Glomerular visceral epithelial cell (primary cell): Measurements from ENCODE around the gene ANKLE1.
"Not testable (repeated sequence)": the region's sequence is repeated elsewhere in the genome, so short reads cannot be mapped to it uniquely, and the experiment has no call there.

Source experiments
- DNase-seq: peaks from one replicate; pipeline ENCODE4 v3.0.0-alpha.2; 2016; ENCODE audit errors: extremely low spot score

The ANKLE1 gene

DNA sequence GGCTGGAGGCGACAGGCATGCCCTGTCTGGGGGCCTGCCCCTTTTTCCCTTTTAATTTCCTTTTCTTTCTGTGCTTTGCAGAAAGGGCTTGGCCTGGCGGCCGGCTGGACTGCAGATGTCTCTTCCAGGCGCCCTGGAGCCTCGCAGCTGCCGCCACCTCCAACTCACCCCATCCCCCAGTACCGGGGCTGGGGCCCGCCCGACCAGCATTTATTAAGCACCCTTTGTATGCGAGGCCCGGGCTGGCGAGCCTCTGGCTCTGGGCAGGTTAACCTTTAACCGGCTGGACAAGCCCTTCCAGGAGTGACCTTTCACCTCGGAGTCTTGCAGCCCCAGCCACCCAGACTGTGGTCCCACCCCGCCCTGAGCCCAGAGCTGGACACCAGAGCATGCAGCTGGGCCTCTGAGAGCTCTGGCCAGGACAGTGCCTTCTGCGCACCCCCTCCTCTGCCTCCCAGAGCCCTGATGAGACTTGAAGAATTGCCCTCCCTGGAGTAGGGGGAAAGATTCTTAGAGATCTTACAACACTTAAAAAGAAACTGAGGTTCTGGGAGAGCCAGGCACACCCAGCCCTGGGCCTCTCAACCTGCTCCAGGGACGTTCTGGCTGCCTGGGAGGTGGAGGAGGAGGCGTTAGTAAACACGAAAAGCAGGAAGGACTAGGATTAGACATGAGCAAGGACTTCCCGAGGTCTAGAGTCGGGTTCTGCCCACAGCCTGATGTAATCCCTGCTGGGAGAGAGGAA, 34.8 kb upstream of the ANKLE1 start:
- DNase-seq = no peak

- no peak for DNase-seq
Observed at GRCh38 chr19:17248011-17248776, 33.5 kb upstream of the ANKLE1 start.

DNA sequence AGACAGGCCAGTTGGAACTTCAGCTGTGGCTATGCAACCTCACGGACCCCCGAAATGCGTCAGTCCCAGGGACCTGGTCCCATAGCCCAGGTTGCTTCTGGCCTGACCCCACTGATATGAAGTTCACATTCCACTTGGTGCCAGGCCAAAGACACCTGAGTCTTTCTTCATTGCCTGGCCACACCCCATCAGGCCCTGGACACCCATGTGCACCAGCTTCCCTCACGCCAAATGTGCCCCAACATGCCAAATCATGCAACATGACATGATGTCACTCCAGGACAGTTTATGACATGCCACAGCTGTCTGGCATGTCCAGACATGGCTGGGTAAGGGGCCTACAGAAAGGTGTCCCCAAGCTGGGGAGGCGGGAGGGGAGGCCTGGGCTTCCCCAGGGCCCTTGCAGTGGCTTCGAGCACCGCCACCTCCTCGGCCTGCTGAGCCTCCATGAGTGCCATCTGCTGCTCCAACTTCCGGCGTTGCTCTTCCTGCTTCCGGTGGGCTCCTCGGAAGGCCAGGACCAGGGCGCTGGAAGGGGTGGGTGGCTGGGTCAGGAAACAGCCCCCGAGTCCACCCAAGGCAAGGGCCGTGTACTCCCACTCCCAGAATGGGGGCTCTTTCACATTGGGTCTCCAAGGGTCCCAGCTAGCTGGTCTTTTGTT, 31.7 kb upstream of the ANKLE1 start:
- DNase-seq = no peak

DNA sequence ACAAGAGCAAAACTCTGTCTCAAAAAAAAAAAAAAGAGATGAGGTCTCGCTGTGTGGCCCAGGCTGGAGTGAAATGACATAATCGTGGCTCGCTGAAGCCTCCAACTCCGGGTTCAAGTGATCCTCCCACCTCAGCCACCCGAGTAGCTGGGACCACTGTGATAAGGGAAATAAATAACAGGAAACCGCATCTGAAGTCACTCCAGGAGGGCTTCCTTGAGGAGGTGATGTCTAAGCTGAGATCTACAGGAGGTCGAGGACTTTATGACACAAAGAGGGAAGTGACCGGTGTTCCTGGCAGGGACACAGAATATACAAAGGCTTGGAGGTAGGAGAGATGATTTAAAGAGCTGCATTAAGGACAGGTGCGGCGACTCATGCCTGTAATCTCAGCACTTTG, 27.1 kb upstream of the ANKLE1 start:
- no peak for DNase-seq

DNA sequence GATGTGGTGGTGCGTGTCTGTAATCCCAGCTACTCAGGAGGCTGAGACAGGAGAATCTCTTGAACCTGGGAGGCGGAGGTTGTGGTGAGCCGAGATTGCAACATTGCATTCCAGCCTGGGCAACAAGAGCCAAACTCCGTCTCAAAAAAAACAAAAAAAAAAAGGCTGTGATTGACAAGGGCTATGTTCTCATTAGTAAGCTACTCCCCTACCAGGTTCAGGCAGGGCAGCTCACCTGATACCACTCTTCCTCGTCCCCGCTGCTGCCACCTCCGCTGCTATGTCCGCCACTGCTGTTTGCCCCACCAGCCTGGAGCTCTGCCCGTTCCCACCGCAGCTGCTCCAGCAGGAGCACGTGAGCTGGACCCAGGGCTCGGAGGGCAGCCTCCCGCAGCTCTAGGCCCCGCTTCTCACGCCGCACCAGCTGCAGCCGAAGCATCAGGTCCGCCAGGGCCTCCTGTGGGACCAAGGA, 26.5 kb upstream of the ANKLE1 start:
- DNase-seq = no peak

GRCh38 chr19:17256130-17256529, 25.6 kb upstream of the ANKLE1 start:
- no peak for DNase-seq

DNA sequence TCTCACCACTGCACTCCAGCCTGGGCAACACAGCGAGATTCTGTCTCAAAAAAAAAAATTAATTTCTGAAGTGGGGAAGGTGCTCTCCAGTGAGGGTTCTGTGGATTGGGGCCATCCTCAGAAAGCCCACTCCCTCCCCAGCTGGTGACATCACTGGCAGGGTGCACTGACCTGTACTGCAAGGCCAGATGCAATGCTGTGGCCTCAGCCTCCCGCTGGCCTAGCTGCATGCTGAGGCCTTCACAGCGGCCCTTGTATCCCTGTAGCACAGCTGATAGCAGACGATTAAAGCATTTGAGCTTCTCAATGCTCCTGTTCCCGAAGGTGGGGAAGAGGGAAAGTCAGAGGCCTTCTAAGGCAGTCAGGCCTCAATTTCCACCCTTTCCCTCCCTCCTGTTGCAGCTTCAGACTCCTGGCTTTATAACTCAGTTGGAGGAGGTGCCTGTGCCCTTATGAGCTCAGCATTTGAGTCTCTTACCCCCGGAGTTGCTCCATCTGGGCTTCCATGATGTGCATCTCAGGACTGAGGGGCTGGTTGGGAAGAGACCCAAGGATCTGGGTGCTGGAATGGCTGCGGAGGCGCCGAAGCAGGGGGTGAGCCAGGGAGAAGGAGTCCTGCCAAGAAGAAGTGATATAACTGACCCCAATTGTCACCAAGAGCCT, 22.5 kb upstream of the ANKLE1 start:
- DNase-seq = no peak

- no peak for DNase-seq
Observed at GRCh38 chr19:17259934-17260333, 21.8 kb upstream of the ANKLE1 start.

DNA sequence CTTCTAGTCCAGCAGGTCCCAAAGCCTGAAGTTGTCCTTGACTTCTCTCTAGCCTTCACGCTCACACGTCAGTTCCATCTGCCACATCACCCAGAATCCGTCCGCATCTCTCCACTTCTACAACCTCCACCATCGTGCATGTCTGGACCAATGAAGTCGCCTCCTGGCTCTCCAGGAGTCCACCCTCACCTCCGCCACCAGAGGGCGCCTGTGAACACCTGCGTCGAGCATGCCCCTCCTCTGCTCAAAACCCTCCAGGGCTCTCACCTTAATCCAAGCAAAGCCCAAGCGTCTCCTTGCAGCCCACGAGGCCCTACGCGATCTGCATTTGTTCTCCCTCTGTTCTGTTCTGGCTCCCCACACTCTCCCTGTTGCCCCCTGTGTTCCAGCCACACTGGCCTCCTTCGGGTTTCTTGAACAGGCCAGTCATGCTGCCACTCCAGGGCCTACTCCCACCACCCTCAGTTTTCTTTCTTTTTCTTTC, 20.8 kb upstream of the ANKLE1 start:
- DNase-seq = peak; percentile 82

DNA sequence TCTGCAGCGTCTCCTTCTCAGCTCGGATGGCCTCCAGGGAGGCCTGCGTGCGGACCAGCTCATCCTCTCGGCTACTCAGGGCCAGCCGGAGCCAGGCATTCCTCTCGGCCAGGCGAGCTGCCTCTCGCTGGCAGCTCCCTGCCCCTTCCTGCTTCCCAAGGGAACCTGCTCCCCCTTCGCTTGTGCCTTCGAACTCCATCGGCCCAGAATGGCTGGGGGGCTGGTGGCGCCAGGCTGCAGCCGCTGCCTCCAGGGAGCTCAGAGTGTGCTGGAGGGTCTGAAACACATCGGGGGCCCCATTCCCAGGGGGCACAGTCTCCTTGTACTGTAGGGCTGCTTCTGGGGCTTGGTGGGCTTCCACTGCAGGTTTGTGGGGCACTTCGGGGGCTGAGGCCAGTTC, 19.1 kb upstream of the ANKLE1 start:
- DNase-seq = no peak

DNA sequence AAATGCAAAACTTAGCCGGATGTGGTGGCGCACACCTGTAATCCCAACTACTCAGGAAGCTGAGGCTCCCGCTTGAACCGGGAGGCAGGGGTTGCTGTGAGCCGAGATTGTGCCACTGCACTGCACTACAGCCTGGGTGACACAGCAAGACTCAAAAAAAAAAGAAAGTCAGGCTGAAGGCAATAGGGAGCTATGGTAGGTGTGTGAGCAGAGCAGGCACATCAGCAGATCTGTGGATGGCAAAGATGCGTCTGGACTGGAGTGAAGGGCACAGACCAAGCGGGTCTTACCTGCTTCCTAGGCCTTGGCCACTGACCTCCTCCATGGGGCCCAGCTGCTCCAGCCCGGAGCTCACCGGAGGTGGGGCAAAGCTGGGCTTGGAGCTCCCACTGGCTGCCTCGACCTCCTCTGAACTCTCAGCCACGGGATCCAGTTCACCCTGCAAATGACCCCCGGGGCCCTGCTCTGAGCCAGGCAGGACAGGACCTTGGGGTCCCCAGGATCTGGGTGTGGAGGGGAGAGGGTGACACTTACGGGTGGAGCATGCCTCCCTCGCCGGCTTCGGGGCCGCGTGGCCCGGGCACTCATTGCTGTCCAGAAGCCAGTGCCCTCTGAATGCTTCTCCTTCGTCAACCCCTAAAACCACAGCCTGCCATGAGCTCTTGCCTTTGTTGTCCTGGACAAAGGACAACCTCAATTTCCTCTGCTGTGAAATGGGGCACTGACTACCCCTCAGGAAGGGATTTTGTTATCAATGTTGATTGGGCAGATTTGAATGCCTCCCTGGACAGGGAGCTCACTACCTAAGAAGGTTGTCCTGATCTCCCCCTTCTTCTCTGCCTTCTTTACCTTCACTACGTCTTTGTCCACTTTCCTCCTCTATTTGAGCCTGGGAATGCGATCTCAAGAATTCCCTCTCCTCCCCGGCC, 17.7 kb upstream of the ANKLE1 start:
- no peak for DNase-seq

- no peak for DNase-seq
Observed at GRCh38 chr19:17264641-17264979, 17.1 kb upstream of the ANKLE1 start, which contains the start of gene USHBP1. USHBP1 (minus strand) TSS chr19:17264745; CDS start chr19:17264299, 446 bp downstream.

DNA sequence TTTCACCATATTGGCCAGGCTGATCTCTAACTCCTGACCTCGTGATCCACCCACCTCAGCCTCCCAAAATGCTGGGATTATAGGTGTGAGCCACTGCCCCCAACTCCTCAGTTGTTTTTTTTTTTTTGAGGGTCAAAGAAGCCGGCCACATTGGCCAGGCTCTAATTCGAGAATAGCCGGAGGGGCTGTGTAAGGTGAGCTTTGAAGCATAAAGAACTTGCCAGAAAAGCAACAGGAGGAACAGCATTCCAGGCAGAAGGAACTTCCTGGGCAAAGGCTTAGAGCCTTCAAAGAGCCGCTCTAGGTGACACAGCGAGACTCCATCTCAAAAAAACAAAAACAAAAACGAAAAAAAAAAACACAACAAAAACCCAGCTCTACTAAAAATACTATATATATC, 15.7 kb upstream of the ANKLE1 start:
- no peak for DNase-seq

DNA sequence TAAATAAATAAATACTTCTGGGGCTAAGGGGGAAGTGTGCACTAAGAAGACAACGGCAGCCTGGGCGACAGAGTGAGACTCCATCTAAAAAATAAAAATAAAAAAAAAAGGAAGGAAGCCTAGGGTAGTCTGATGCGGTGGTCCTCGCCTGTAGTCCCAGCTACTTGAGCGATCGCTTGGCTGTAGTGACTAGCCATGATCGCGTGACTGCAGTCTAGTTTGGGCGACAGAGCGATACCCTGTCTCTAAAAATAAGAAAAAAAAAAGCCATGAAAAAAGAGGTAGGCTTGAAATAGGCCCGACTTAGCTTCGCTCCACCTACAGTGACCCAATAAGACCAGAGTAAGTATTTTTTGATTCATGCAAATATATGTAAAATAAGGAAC, 15.1 kb upstream of the ANKLE1 start:
- no peak for DNase-seq

DNA sequence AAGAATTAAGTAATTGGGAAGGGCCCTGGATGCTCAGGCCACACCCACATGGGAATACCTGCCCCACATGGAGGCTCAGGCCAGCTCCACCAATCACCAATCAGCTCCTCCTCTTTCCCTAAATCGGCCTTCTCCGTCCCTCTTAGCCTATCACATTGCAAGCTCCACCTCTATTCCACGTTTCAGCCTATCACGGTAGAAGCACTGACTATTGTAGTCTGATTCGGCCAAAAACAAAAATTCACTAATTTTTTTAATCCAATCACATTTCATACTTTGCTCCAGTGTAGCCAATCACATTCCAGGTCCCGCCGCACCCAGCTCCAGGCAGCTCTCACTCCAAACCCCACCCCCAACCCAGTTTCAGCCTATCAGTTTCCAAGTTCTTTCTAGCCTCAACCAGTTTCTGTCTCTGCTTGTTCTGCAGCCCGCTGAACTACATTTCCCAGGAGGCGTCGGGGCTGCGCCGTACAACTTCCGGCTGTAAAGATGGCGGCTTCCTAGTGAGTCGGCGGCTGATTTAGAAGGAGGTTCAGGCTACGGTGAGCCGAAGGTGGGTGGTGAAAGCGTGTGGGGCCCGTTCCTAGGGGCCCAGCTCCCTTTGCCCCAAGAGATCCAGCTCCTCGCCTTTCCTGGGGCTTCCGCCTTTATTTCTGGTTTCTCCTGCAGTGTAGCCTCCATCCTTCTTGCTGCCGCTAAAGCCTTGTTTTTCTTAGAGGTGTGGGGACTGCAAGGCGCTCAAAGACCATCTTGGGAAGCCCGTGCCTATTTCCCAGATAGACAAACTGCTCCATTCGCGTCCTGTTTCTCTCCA, 14.5 kb upstream of the ANKLE1 start, which contains the start of gene BABAM1:
TSS of gene BABAM1 (plus strand) at position 469 of the 814 bp plus-strand sequence. CDS start 1,364 bp downstream, outside the sequence.
- peak; percentile 99 for DNase-seq

- DNase-seq = no peak
Observed at GRCh38 chr19:17268754-17269153, 12.9 kb upstream of the ANKLE1 start.

- not testable (repeated sequence) for DNase-seq
Observed at GRCh38 chr19:17274892-17275291, 6.8 kb upstream of the ANKLE1 start.

DNA sequence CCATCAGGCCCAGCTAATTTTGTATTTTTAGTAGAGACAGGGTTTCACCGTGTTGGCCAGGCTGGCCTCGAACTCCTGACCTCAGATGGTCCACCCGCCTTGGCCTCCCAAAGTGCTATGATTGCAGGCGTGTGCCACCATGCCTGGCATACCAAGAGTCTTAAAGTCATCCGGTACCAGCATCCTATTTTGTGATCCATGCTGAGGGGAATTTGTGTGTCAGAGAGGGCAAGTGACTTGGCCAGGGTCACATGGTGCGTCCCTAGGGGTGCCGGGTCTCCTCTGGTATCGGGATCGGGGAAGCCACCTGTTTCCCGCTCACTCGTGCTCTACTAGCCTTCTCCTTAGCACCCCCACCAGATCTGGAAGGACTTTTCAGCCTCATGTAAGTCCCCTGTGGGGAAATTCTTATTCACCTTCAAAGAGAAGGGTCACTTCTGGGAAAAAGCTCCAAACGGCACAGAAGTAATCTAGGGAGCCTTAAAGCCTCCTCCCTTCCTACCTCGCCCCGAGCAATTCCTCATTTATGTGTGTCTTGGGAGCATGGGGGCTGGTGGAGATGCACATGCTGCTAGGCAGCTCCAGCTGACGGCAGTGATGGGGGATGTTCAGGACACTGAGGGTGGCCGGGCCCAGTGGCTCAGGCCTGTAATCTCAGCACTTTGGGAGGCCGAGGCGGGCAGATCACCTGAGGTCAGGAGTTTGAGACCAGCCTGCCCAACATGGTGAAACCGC, 6.1 kb upstream of the ANKLE1 start:
- DNase-seq = no peak

DNA sequence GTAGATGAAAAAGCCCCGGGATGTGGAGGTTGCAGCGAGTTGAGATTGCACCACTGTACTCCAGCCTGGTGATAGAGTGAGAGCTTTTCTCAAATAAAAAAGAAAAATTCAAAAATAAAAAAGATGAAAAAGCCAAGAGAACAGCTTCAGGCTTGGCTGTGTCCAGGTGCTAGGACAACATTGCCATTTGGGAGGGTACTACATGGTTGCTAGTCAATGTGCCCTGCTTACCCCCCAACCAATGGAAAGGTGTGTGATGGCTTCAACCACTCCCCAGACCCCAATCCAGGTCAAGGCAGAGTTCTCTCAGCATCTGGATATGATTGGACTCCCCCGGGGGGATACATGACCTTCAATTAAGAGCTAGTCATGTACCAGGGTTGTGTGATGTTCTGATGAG, 2.3 kb upstream of the ANKLE1 start:
- DNase-seq = no peak
